Measurements from ENCODE around the gene BMP3.

BMP3 gene

GRCh38 chr4:81060587-81061343 lies 30.3 kb downstream of the BMP3 start:
- H3K27me3 ChIP-seq (ENCODE audit: low read depth) = no peaks in the 10 kb centered on the region; the same call in 1 of the 2 replicates
- DNase-seq (ENCODE audit: low spot score in 2 of 2) = no peak
- in situ Hi-C loops (cut with MboI; ENCODE audit: low sequenced_read_pairs) = no loop called here
- H3K4me3 ChIP-seq = no peak overlapping the region
- no peaks in the 10 kb centered on the region for H3K9me3 ChIP-seq
- no peaks in the 10 kb centered on the region for H3K4me1 ChIP-seq
- H3K36me3 ChIP-seq (replicated peaks) = no peaks in the 10 kb centered on the region

- in situ Hi-C loops (cut with MboI; ENCODE audit: low sequenced_read_pairs) = no loop called here
- H3K36me3 ChIP-seq (replicated peaks) = no peaks in the 10 kb centered on the region
Measured at GRCh38 chr4:81061344-81061730, 30.8 kb downstream of the BMP3 start.

DNA sequence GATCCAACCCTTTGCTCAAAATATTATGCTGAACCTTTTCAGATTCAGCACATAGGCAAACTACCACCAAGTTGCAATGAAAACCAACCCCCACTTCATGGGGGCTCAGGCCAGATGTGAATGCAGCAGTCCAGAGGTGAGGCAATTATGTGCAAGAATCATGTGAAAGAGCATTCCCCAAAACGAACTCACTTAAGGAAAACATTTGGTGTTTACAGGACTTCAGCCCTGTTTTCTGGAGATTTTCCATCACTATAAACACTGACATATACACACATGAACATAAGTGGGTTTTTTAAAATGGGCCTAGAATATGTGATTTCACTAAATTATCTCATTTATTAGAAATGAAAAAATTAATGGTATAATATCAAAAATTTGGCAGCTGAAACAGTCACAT lies 31.5 kb downstream of the BMP3 start:
- Histone ChIP-seq H3K4me3 (no peak overlapping the region), H3K36me3 (replicated peaks) (no peaks in the 10 kb centered on the region), H3K9me3 (no peaks in the 10 kb centered on the region), H3K27me3 (ENCODE audit: low read depth) (no peaks in the 10 kb centered on the region; the same call in 1 of the 2 replicates), H3K4me1 (no peaks in the 10 kb centered on the region)
- in situ Hi-C loops (cut with MboI; ENCODE audit: low sequenced_read_pairs) = no loop called here
- no peak for DNase-seq (ENCODE audit: low spot score in 2 of 2)

More at GRCh38 chr4:81061344-81061730, 30.8 kb downstream of the BMP3 start:
- H3K9me3 ChIP-seq = no peaks in the 10 kb centered on the region
- no peaks in the 10 kb centered on the region for H3K4me1 ChIP-seq
- no peak overlapping the region for H3K4me3 ChIP-seq
- no peaks in the 10 kb centered on the region; the same call in 1 of the 2 replicates for H3K27me3 ChIP-seq (ENCODE audit: low read depth)
- no peak for DNase-seq (ENCODE audit: low spot score in 2 of 2)

- Histone ChIP-seq H3K4me3 (no peak overlapping the region), H3K36me3 (replicated peaks) (no peaks in the 10 kb centered on the region), H3K4me1 (no peaks in the 10 kb centered on the region), H3K9me3 (no peaks in the 10 kb centered on the region), H3K27me3 (ENCODE audit: low read depth) (no peaks in the 10 kb centered on the region; the same call in 1 of the 2 replicates)
- in situ Hi-C loops (cut with MboI; ENCODE audit: low sequenced_read_pairs) = no loop called here
- no peak for DNase-seq (ENCODE audit: low spot score in 2 of 2)
Measured at GRCh38 chr4:81065446-81065845, 34.9 kb downstream of the BMP3 start.

GRCh38 chr4:81069706-81070331 lies 39.3 kb downstream of the BMP3 start:
- DNase-seq (ENCODE audit: low spot score in 2 of 2) = peak; percentile 72 to 74
- Histone ChIP-seq H3K36me3 (replicated peaks) (no peaks in the 10 kb centered on the region), H3K27me3 (ENCODE audit: low read depth) (peaks cover 5% of the 10 kb centered on the region), H3K9me3 (no peaks in the 10 kb centered on the region), H3K4me3 (no peak overlapping the region), H3K4me1 (no peaks in the 10 kb centered on the region)
- in situ Hi-C loops (cut with MboI; ENCODE audit: low sequenced_read_pairs) = loop anchor here (10.0 kb wide), 1 partner anchor 275 kb away; no protein-coding TSS in a partner anchor

GRCh38 chr4:81071013-81071412 lies 40.5 kb downstream of the BMP3 start:
- no peak for DNase-seq (ENCODE audit: low spot score in 2 of 2)
- in situ Hi-C loops (cut with MboI; ENCODE audit: low sequenced_read_pairs) = loop anchor here (10.0 kb wide), 1 partner anchor 274 kb away; no protein-coding TSS in a partner anchor
- H3K9me3 ChIP-seq = no peaks in the 10 kb centered on the region
- no peak overlapping the region for H3K4me3 ChIP-seq
- peaks cover 5% of the 10 kb centered on the region for H3K27me3 ChIP-seq (ENCODE audit: low read depth)
- no peaks in the 10 kb centered on the region for H3K36me3 ChIP-seq (replicated peaks)
- H3K4me1 ChIP-seq = no peaks in the 10 kb centered on the region

- Histone ChIP-seq H3K27me3 (ENCODE audit: low read depth) (no peaks in the 10 kb centered on the region), H3K4me3 (no peak overlapping the region), H3K9me3 (no peaks in the 10 kb centered on the region), H3K36me3 (replicated peaks) (no peaks in the 10 kb centered on the region), H3K4me1 (no peaks in the 10 kb centered on the region)
- in situ Hi-C loops (cut with MboI; ENCODE audit: low sequenced_read_pairs) = no loop called here
- no peak for DNase-seq (ENCODE audit: low spot score in 2 of 2)
Measured at GRCh38 chr4:81081156-81081555, 50.6 kb downstream of the BMP3 start.

DNA sequence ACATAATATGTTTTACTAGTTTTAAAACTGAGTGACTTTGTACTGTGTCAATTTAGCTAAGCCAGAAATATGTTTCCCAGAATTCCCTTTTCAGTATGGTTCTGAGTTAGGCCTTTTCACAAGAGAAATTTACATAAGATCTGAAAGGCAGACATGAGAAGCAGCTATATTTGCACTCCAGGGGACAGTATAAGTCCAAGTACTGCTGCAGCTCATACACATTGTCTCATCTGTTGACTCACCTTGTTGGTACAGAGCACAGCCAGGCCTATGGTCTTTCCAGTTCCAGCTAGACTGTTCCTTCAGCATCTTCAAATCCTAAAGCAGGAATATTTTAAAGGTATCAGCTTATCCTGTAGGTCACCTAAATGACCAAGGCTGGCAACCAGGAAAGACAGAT lies 53.5 kb downstream of the BMP3 start:
- no peaks in the 10 kb centered on the region for H3K36me3 ChIP-seq (replicated peaks)
- no peak for DNase-seq (ENCODE audit: low spot score in 2 of 2)
- in situ Hi-C loops (cut with MboI; ENCODE audit: low sequenced_read_pairs) = no loop called here

DNA sequence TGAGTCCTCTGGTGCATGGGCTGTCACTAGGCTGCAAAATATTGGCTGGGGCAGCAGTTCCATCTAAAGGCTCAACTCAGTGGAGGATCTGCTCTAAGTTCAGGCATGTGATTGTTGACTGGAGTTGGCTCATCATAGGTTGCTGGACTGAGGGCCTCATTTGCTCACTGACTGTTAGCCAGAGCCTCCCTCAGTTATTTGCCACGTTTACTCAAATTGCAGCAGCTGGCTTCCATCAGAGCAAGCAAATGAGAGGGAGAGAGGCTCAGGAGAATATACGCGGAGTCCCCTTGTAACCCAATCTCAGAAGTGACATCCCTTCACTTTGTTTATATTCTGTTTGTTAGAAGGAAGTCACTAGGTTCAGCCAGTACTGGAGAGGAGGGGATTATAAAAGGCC lies 54.1 kb downstream of the BMP3 start:
- Histone ChIP-seq H3K9me3 (no peaks in the 10 kb centered on the region), H3K4me1 (no peaks in the 10 kb centered on the region), H3K36me3 (replicated peaks) (no peaks in the 10 kb centered on the region), H3K27me3 (ENCODE audit: low read depth) (no peaks in the 10 kb centered on the region), H3K4me3 (no peak overlapping the region)
- in situ Hi-C loops (cut with MboI; ENCODE audit: low sequenced_read_pairs) = no loop called here
- no peak for DNase-seq (ENCODE audit: low spot score in 2 of 2)

More for the DNA sequence above, 53.5 kb downstream of the BMP3 start:
- no peaks in the 10 kb centered on the region for H3K9me3 ChIP-seq
- H3K4me3 ChIP-seq = no peak overlapping the region
- H3K4me1 ChIP-seq = no peaks in the 10 kb centered on the region
- H3K27me3 ChIP-seq (ENCODE audit: low read depth) = no peaks in the 10 kb centered on the region

DNA sequence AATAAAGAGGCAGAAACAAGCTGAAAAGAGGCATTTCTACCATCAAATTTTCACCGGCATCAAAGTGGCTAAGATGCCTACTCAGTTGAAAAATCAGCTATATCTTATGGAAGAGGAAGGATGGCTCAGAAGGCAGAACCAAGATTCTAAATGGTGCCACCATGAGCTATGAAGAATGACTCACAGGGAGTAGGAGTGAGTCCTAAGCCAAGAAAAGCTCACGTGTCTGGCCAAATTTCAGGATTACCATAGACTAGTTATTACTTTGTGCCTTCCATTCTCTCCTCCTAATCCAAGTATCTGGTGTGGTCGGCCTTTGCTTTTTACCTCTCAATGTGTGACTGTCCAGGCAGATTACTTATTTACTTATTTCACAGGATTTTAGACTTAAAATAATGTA lies 54.8 kb downstream of the BMP3 start:
- Histone ChIP-seq H3K9me3 (no peaks in the 10 kb centered on the region), H3K36me3 (replicated peaks) (no peaks in the 10 kb centered on the region), H3K4me3 (no peak overlapping the region), H3K4me1 (no peaks in the 10 kb centered on the region), H3K27me3 (ENCODE audit: low read depth) (no peaks in the 10 kb centered on the region)
- in situ Hi-C loops (cut with MboI; ENCODE audit: low sequenced_read_pairs) = no loop called here
- DNase-seq (ENCODE audit: low spot score in 2 of 2) = no peak

DNA sequence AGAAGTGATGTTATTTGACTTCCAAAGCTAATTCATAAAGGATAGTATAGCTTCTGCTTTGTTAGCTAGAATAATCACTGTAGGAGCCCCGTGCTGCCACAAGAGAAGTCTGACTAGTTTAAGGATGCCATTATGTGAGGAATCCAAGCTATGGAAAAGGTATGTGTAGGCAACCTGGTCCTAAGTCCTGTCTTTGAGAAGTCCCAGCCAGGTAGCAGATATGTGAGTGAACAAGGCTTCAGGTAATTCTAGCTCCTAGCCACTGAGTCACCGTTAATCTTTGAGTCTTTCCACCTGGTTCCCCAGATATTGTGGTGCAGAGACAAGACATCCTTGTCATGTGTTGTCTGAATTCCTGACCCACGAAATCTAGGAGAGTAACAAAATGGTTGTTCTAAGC lies 55.5 kb downstream of the BMP3 start:
- Histone ChIP-seq H3K36me3 (replicated peaks) (no peaks in the 10 kb centered on the region), H3K4me3 (no peak overlapping the region), H3K4me1 (no peaks in the 10 kb centered on the region), H3K9me3 (no peaks in the 10 kb centered on the region), H3K27me3 (ENCODE audit: low read depth) (no peaks in the 10 kb centered on the region)
- DNase-seq (ENCODE audit: low spot score in 2 of 2) = no peak
- in situ Hi-C loops (cut with MboI; ENCODE audit: low sequenced_read_pairs) = no loop called here

DNA sequence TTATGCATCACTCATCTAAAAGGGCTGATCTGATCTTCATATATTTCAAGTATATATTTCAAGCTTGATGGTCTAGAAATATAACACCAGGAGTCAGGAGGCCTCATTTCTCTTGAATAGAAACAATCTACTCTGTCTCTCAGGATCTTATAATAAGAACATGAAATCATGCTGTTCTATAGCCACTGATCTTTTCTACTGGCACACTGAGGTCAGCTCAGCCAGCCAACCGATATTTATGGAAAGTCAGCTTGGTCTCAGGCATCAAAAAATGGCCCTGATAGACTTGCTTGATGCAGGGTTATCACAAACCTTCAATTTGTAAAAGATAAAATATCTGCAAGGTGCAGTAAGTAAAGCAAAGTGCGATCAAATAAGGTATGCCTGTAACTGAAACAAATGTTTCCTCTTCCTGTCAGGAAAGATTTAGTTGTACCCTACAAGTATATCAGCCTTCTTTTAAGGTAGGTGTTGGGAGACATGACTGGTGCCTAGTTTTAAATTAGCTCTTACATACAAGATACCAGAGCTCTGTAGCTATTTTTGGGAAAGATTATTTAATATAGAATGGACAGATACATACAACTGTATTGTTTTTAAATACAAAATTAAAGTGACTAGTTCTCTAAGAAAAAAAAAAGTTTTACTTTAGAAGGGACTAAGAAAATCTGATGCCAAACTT lies 63.4 kb downstream of the BMP3 start:
- Histone ChIP-seq H3K9me3 (no peaks in the 10 kb centered on the region), H3K36me3 (replicated peaks) (no peaks in the 10 kb centered on the region), H3K4me3 (no peak overlapping the region), H3K4me1 (no peaks in the 10 kb centered on the region), H3K27me3 (ENCODE audit: low read depth) (no peaks in the 10 kb centered on the region)
- no peak for DNase-seq (ENCODE audit: low spot score in 2 of 2)
- in situ Hi-C loops (cut with MboI; ENCODE audit: low sequenced_read_pairs) = no loop called here

- Histone ChIP-seq H3K36me3 (replicated peaks) (no peaks in the 10 kb centered on the region), H3K9me3 (no peaks in the 10 kb centered on the region), H3K4me1 (no peaks in the 10 kb centered on the region), H3K27me3 (ENCODE audit: low read depth) (no peaks in the 10 kb centered on the region), H3K4me3 (no peak overlapping the region)
- no peak for DNase-seq (ENCODE audit: low spot score in 2 of 2)
- in situ Hi-C loops (cut with MboI; ENCODE audit: low sequenced_read_pairs) = no loop called here
Measured at GRCh38 chr4:81095389-81095788, 64.9 kb downstream of the BMP3 start.

DNA sequence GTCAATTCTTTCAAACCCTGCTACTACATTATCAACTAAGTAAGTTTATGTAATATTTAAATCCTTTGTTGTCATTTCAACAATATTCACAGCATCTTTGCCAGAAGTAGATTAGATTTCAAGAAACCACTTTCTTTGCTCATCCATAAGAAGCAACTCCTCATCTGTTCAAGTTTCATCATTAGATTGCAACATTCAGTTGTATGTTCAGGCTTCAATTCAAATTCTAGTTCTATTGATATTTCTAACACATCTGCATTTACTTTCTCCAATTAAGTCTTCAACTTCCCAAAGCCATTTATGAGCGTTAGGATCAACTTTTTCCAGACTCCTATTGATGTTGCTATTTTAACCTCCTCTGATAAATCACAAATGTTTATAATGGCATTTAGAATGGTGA lies 66.1 kb downstream of the BMP3 start:
- no peak for DNase-seq (ENCODE audit: low spot score in 2 of 2)
- no peaks in the 10 kb centered on the region for H3K4me1 ChIP-seq
- H3K4me3 ChIP-seq = no peak overlapping the region
- H3K9me3 ChIP-seq = no peaks in the 10 kb centered on the region
- no peaks in the 10 kb centered on the region for H3K36me3 ChIP-seq (replicated peaks)
- no peaks in the 10 kb centered on the region for H3K27me3 ChIP-seq (ENCODE audit: low read depth)
- in situ Hi-C loops (cut with MboI; ENCODE audit: low sequenced_read_pairs) = no loop called here
